BJ (cell line): ENCODE results near the gene TDP1. TPM values are rescaled to one million over a fixed set of nuclear protein-coding genes. Genes with fewer than 3 reads are reported as not detected.

Experiments
- CTCF ChIA-PET: fragments of 350-600 bp; formaldehyde crosslinking; extraction: SDS; loops from one replicate; lab custom pipeline; 2021; ENCODE audit warnings: antibody characterized with exemption, inconsistent platforms; lab: Yijun Ruan, JAX
- POLR2A ChIA-PET: fragments of 300-600 bp; sonication (Branson Sonifier 250); formaldehyde crosslinking; extraction: SDS; loops from one replicate; lab custom pipeline; 2021; ENCODE audit warnings: antibody characterized with exemption; lab: Charles Lee
- DNase-seq: peaks from one replicate; pipeline ENCODE4 v3.0.0-alpha.2; 2011; ENCODE audit warnings: low read depth
- H3K27me3 ChIP-seq: 2 replicates; pipeline ENCODE4 v1.6.0; 2011; ENCODE audit warnings: low read length; ENCODE audit not compliant: control insufficient read depth, insufficient read depth
- H3K36me3 ChIP-seq: 2 replicates; pipeline ENCODE4 v1.5.1; 2011; ENCODE audit warnings: low read length; ENCODE audit not compliant: control insufficient read depth, insufficient read depth
- H3K4me3 ChIP-seq: 2 replicates; pipeline ENCODE4 v1.5.1; 2011; ENCODE audit warnings: low read depth, mild to moderate bottlenecking, control low read depth, low read length
- polyA plus RNA-seq: library from polyadenylated mRNA; depleted of rRNA; stranded (reverse); fragments of >200 nt; gene quantifications from 2 replicates; pipeline ENCODE4 v1.2.3, GENCODE V29; 2011
- TF ChIP-seq, protein P1 (sequence below): IDR thresholded peaks from 2 replicates; pipeline ENCODE4 v1.5.1; 2011; ENCODE audit warnings: low read depth, mild to moderate bottlenecking, control low read depth, inconsistent platforms, low read length, moderate library complexity; ENCODE audit not compliant: insufficient read depth

TDP1 gene
- polyA plus RNA-seq, 1 experiment, result 18.8 TPM

DNA sequence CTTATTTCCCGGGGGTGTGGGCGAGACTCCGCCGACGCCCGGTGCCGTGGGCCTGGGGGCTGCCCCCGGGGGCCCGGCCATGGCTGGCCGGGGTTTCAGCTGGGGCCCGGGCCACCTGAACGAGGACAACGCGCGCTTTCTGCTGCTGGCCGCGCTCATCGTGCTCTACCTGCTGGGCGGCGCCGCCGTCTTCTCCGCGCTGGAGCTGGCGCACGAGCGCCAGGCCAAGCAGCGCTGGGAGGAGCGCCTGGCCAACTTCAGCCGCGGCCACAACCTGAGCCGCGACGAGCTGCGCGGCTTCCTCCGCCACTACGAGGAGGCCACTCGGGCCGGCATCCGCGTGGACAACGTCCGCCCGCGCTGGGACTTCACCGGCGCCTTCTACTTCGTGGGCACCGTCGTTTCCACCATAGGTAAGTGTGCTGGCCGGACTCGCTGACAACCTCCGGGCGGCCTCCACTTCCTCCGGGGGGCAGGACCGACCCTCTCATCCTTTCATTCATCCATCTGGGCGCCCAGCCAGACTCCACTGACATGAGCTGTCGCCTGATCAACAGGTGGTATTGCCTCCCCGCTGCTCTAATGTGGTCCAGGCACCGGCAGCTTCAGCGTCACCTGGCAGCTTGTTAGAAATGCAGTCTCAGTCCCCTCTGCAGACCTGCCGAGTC is 106.5 kb downstream of the TDP1 start:
- CTCF ChIA-PET, result no interaction called here
- DNase-seq, result no peak
- peaks cover 33% of the 10 kb centered on the region for H3K27me3 ChIP-seq
- TF ChIP-seq, protein P1, sequence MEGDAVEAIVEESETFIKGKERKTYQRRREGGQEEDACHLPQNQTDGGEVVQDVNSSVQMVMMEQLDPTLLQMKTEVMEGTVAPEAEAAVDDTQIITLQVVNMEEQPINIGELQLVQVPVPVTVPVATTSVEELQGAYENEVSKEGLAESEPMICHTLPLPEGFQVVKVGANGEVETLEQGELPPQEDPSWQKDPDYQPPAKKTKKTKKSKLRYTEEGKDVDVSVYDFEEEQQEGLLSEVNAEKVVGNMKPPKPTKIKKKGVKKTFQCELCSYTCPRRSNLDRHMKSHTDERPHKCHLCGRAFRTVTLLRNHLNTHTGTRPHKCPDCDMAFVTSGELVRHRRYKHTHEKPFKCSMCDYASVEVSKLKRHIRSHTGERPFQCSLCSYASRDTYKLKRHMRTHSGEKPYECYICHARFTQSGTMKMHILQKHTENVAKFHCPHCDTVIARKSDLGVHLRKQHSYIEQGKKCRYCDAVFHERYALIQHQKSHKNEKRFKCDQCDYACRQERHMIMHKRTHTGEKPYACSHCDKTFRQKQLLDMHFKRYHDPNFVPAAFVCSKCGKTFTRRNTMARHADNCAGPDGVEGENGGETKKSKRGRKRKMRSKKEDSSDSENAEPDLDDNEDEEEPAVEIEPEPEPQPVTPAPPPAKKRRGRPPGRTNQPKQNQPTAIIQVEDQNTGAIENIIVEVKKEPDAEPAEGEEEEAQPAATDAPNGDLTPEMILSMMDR, result no peak
- H3K36me3 ChIP-seq, result no peaks in the 10 kb centered on the region
- H3K4me3 ChIP-seq, result no peak overlapping the region
- POLR2A ChIA-PET, result no interaction called here

DNA sequence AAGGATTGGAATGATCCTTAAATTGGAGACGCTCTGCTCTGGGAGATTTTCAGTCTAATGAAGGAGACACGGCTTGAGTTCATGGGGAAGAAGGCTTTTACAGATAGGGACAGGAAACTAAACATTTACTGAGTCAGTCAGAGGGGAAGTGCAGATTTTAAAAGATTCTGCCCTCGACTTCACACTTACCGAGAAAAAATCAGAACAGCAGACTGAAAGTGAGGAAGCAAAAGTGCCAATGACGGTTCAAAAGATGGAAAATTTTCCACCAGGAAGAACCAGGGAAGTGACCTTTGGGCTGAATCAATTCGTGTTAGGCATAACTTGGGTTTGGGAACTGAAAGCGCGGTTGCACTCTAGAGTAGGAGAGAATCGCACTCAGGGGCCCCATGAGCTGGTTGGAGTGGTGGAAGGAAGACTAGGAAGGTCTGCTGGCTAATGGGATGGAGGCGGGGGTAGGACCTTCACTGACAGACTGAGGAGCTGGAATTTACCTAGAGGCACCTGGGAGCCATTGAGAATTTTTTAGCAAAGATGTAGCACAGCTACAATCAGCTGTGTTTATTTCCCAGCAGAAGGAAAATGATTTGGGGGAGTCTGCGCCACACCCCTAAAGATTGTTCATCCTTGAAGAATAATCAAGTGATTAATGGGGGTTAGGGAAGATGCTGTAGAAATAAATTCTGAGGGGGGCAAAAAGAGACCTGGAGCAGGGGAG is 107.3 kb downstream of the TDP1 start:
- no peaks in the 10 kb centered on the region for H3K36me3 ChIP-seq
- ChIA-PET POLR2A (no interaction called here), CTCF (interaction anchor here (0.7 kb wide), 1 partner anchor 32 kb away, joined by 3 read pairs; no protein-coding TSS in a partner anchor)
- no peak overlapping the region for H3K4me3 ChIP-seq
- H3K27me3 ChIP-seq, result peaks cover 33% of the 10 kb centered on the region
- no peak for DNase-seq
- TF ChIP-seq, protein P1, result no peak

DNA sequence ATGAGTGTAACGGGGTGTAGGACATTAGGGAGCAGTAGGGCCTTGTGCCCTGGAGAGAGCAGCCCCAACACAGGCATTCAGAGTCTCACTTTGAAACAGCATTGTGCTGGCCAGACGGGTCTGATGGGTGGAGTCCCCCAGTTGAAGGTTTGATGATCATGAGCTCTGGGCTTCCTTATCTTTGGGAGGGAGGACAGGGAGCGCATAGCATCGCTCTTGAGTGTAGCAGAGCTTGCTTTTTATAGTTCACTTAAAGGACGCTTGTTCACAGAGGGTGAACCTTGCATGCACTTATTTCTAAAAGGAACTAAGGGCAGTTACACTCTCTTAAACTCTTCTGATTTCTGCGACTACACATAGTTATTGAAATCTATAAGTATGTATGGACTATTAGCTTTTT is 116.6 kb downstream of the TDP1 start:
- ChIA-PET CTCF (interaction anchor here (0.6 to 1.3 kb wide), 2 partner anchors 99 to 142 kb away, joined by 3 read pairs; no protein-coding TSS in a partner anchor), POLR2A (interaction anchor here (0.6 kb wide), 1 partner anchor 8 kb away, joined by 3 read pairs; no protein-coding TSS in a partner anchor)
- Histone ChIP-seq H3K36me3 (no peaks in the 10 kb centered on the region), H3K27me3 (peaks cover 8% of the 10 kb centered on the region), H3K4me3 (no peak overlapping the region)
- DNase-seq, result no peak
- TF ChIP-seq, protein P1, result no peak

DNA sequence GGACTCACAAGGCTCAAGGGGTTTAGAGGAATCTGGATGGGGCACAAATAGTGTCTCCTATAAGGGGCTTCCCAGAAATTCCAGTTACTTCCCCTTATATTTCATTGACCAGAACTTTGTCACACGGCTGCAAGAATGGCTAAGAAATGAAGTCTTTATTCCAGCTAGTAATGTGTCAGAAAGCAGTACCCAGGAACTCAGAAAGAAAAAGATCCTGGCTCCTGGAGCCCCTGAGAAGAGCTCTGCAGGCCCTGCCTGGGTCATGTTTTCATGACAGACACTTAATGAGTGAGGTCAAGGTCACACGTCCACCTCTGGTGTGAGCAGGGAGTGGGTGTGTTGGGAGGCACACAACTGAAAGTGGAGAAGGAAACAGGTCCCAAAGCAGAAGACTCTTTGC is 123.8 kb downstream of the TDP1 start:
- DNase-seq, result no peak
- CTCF ChIA-PET, result no interaction called here
- Histone ChIP-seq H3K36me3 (no peaks in the 10 kb centered on the region), H3K27me3 (no peaks in the 10 kb centered on the region), H3K4me3 (no peak overlapping the region)
- POLR2A ChIA-PET, result no interaction called here
- TF ChIP-seq, protein P1, result no peak

DNA sequence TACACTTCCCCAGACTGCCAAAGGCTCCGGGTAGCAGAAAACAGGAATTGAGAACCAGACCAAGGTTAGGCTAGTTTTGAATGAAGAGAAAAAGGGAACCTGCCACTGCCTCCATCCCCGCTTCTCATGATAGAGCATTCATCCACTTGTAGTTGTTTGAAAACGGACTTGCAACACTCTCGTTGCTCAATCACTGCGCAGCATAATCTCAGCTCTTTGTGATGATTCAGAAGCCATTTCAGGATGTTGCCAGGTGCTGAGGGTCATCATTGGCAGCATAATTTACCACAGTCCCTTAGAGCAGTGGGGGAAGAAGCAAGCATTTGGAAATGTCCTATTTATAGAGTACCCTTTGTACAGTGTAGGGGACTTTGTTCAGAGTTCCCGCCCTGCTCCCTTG is 131.7 kb downstream of the TDP1 start:
- POLR2A ChIA-PET, result interaction anchor here (0.6 kb wide), 1 partner anchor 309 kb away, joined by 3 read pairs; the partner anchor contains the start of gene CALM1
- CTCF ChIA-PET, result no interaction called here
- DNase-seq, result no peak
- Histone ChIP-seq H3K36me3 (no peaks in the 10 kb centered on the region), H3K4me3 (no peak overlapping the region), H3K27me3 (no peaks in the 10 kb centered on the region)
- TF ChIP-seq, protein P1, result no peak
